NCI-H2107 treated with DMSO at 0.1 percent for 48 hours (cell line): ENCODE data around the gene DDX54.
"Not testable (repeated sequence)": the region's sequence is repeated elsewhere in the genome, so short reads cannot be mapped to it uniquely, and the experiment has no call there.

ENCODE experiments used
- DNase-seq: peaks from one replicate; lab custom pipeline; 2025; ENCODE audit not compliant: unreplicated experiment; lab: John Stamatoyannopoulos, UW

The DDX54 gene

GRCh38 chr12:113220593-113221180 lies 35.4 kb upstream of the DDX54 start:
- no peak for DNase-seq

- no peak for DNase-seq
Observed at GRCh38 chr12:113216027-113216426, 30.7 kb upstream of the DDX54 start.

GRCh38 chr12:113214895-113215400 lies 29.7 kb upstream of the DDX54 start:
- DNase-seq: no peak

- DNase-seq: no peak
Observed at GRCh38 chr12:113211160-113211559, 25.9 kb upstream of the DDX54 start.

- DNase-seq: no peak
Observed at GRCh38 chr12:113208041-113208934, 23.0 kb upstream of the DDX54 start.

- DNase-seq: no peak
Observed at GRCh38 chr12:113207613-113208040, 22.3 kb upstream of the DDX54 start.

GRCh38 chr12:113206802-113207201 lies 21.5 kb upstream of the DDX54 start:
- not testable (repeated sequence) for DNase-seq

GRCh38 chr12:113204804-113205203 lies 19.5 kb upstream of the DDX54 start:
- no peak for DNase-seq

- DNase-seq: no peak
Observed at GRCh38 chr12:113203852-113204760, 18.8 kb upstream of the DDX54 start.

- DNase-seq: no peak
Observed at GRCh38 chr12:113202300-113203075, 17.2 kb upstream of the DDX54 start.

- DNase-seq: no peak
Observed at GRCh38 chr12:113201187-113202177, 16.2 kb upstream of the DDX54 start.

- no peak for DNase-seq
Observed at GRCh38 chr12:113200021-113200797, 14.9 kb upstream of the DDX54 start.

- no peak for DNase-seq
Observed at GRCh38 chr12:113198296-113198695, 13.0 kb upstream of the DDX54 start.

- DNase-seq: no peak
Observed at GRCh38 chr12:113197518-113198077, 12.3 kb upstream of the DDX54 start.

- peak; percentile 60 for DNase-seq
Observed at GRCh38 chr12:113196990-113197389, 11.7 kb upstream of the DDX54 start.

GRCh38 chr12:113196582-113196981 lies 11.3 kb upstream of the DDX54 start:
- no peak for DNase-seq

GRCh38 chr12:113195598-113195997 lies 10.3 kb upstream of the DDX54 start:
- no peak for DNase-seq

- DNase-seq: no peak
Observed at GRCh38 chr12:113194971-113195391, 9.7 kb upstream of the DDX54 start.
